GM21528 (cell line): Measurements from ENCODE around the gene UNC5CL.

Experiments
- ATAC-seq: cut with Tn5 transposase; IDR thresholded peaks from one replicate; pipeline ENCODE4 v1.9.1; 2021; ENCODE audit warnings: mild to moderate bottlenecking, moderate library complexity; ENCODE audit not compliant: unreplicated experiment, low FRiP score

UNC5CL gene

DNA sequence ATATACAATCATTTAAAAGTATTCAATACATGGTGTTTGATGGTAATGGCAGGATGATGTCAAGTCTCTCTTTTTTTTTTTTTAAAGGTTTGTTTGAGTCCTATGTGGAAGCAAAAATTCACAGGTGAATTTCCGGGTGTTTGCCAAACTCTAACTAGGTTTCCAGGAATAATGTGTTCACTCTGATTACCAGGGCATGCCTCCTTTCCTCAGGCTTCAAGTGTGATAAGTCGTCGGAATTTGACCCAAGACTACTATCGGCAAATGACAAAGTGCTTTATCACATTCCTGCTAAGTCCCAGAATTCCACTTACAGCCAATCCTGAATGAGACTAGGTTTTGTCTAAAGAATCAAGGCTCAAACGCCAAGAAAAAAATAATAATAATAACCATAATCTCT lies 25.8 kb upstream of the UNC5CL start:
- no peak for ATAC-seq

DNA sequence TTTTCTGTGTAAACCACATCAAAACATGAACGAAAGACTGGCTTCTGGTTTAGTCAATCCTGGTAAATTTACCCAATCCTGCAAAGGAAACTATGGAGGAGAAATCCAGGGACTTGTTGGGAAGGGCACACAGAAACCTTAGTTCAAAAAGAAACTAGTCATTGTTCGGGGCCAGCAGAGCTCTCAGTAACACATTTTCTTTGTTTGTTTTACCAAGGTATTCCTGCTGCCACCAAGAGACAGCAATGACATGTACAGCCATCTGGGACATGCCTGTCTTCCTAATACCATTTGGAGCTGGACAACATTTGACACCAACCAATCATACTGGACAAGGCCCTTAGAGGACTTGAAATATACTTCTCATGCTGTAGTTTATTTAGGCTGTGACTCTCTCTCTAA lies 24.9 kb upstream of the UNC5CL start:
- ATAC-seq = no peak

DNA sequence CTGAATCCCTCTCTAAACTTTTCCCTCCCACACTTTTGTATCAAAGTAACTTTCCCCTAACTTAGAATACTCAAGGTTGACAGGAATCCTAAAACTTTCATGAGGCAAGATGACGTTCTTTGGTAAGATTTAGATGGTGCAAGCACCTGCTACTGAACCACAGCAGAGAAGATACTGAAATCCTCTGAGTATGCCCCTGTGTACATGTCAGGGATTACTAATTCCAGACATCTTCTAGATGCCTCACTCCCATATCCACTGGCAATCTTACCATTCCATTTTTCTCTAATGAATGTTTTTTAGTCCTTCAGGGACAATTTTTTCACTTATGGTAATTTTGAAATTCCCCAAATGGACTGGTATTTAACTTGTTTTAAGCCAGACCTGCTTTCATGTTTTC lies 23.0 kb upstream of the UNC5CL start:
- no peak for ATAC-seq

DNA sequence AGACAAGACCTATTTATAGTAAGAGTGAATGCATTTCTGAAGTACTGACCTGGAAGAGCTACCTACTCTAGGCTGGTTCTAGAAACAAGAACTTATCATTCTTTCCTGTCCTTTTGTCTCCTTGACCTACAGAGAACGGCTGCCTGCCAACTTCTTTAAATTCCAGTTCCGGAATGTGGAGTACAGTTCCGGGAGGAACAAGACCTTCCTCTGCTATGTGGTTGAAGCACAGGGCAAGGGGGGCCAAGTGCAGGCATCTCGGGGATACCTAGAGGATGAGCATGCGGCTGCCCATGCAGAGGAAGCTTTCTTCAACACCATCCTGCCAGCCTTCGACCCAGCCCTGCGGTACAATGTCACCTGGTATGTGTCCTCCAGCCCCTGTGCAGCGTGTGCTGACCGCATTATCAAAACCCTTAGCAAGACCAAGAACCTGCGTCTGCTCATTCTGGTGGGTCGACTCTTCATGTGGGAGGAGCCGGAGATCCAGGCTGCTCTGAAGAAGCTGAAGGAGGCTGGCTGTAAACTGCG lies 22.2 kb upstream of the UNC5CL start:
- ATAC-seq = no peak

DNA sequence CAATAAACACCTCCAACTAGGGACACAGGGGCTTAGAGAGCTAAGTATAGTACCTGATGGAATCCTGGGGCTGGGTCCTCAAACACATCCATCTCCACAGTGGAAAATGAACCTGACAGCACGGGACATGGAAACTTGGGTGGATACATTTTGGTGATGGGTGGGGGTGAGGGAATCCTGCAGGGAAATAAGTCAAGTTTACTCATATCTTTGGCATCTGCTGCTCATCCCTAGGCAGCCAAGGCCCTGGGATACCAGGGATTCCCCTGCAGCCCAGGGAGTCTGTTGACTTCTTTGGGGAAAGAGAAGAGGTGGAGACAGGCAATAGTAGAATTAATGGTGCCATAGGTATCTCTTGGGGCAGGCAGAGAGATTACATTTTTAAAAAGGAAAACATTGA lies 20.5 kb upstream of the UNC5CL start:
- no peak for ATAC-seq

DNA sequence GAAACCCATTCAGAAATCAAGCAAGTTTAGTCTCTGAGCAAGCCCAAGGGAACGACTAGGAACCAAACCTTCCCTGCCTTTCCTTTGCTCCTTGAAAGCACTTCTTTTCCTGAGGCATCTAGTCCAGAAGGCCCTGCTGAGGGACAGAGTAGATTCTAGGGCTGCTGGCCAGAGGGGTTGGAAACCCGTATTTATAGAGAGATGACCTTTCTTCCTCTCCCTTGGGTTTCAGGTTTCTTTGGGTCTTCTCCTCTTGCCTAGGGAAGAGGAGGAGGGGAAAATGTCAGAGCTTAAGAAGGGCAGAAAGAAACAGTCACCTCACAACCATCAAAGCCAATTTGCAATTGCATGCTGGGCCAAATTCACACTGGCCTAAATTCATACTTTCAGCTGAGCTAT lies 19.8 kb upstream of the UNC5CL start:
- ATAC-seq = no peak

DNA sequence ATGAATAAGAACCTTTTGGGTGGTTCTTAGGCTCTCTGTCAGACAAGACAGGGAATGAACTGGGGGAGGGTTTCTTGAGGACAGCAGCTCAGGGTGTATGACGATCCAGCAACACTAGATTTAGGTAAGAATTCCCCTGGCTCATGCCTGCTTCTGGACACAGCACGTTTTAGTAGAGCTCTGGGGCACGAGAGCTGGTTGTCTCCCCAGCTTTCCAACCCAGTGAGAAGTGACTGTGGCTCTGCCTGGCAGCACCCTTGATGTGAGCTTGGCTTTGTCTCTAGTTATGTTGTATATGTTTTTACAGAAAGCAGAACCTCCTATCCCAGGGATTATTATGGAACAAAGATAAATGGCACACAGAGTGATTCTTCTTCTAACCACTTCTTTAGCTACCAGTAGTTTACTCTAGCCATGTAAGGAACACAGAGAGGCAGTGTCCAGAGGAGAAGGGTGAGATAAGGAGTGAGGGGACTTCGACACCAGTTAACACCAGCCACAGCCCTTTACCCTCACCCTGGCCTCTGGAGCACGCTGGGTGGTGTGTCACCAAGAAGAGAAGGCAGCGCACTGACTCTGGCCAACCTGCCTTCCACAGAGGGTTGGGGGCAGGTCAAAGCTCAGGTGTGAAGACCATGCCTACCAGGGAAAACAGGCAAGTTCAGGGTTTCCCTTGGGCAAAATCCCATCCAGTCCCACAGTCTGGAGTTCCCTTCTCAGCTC lies 17.9 kb upstream of the UNC5CL start:
- ATAC-seq = no peak

DNA sequence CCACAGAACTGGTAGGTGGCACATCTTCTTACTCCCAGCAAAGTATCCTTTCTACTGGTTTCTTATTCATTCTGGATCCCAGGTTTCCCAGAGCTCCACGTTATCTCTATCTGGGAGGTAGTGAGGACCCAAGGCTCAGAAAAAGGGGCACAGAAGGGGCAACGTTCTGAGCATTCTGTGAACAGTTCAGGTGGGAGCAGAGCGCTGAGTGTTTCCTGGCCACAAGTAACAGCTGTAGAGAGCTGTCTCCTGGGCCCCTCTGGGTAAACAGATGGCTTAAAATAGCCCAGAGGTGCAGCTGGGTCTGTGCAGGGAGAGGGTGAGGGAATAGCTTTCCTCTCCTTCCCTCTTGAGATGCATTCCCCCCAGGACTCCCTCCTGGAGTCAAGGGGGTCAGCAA lies 16.1 kb upstream of the UNC5CL start:
- ATAC-seq = no peak

DNA sequence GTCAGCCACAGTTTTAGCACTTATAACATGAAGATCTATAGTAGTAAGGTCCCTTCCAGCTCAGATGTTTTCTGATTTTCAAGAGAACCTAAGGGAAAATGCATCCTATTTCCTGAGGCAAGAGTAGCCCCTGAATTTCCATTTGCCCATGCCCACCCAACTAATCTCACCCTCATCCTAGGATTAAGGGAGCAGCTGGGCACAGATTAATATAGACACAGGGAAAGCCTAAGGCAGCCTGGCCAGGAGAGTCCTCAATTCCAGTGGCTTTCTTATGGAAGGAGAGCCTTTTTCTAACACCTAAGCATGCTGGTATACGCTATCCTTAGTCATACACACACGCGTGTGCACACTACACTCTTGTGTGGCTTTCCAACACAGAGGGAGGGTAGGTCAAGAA lies 15.5 kb upstream of the UNC5CL start:
- ATAC-seq = no peak

DNA sequence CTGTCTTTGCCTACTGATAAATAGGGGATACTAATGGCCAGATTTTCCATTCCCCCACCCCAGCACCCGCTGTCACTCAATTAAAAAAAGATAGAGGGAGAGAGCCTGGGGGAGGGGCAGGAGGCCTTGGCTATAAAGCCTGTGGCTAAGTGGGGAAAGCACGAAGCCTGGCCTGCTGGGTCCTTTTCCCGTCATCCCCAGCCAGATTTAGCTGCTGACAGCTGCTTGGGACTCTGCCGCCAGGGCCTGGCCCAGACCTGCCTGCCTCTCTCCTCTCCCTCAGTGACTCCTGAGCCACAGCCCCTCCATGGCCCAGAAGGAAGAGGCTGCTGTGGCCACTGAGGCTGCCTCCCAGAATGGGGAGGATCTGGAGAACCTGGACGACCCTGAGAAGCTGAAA lies 14.0 kb upstream of the UNC5CL start, which contains the start of gene APOBEC2:
Gene APOBEC2 (plus strand): TSS at position 162 of the 400 bp plus-strand sequence. CDS start 146 bp downstream, at position 308.
- no peak for ATAC-seq

DNA sequence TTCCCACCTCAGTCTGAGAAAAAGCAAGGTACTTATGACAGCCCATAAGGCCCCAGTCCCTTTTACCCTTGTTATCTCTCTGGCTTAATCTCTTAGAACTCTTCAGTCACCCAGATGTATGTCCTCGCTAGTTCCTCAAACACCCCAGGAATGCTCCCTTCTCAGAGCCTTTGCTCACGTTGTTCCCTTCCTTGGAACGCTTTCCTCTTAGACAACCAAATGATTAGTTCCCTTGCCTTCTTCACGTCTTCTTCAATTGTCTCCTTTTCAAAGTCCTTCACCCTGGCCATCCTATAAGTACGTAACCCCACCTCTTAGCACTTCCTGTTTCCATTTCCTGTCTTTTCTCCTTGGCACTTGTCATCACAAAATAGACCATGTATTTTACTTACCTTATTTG lies 12.9 kb upstream of the UNC5CL start:
- ATAC-seq = no peak

DNA sequence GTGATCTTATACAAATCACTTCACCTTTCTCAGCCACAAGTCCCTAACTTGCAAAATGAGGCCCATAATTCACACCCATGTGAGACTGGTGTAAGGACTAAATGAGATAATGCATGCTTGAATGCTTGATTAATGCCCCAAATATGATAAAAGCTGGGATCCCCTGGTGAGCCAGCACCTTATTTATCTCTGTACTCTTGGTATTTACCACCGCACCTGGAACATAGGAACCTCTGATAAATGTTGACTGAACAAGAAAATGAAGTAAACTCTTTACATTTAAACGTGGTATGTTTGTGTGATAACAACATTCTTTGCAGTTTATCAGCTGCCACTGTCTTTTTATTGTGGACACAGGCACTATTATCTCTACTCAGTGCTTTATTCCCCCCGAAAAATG lies 11.5 kb upstream of the UNC5CL start:
- no peak for ATAC-seq

DNA sequence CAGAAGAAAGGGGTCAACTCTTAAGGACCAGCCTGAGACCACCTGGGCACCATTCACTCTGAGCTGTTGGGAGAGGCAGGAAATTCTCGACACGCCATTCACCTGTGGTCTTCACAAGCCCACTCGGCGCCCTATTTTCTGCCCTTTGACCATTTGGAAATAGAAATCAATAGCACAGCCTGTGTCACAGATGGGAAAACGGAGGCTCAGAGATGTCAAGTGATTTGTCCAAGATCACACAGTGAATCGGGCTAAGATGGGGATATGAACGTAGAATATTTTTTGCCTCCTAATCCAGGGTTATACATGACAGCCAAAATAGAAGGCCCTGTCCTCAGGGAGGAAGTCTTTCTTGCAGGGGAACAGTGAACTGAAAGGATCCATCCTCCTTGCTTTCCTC lies 10.9 kb upstream of the UNC5CL start:
- no peak for ATAC-seq

DNA sequence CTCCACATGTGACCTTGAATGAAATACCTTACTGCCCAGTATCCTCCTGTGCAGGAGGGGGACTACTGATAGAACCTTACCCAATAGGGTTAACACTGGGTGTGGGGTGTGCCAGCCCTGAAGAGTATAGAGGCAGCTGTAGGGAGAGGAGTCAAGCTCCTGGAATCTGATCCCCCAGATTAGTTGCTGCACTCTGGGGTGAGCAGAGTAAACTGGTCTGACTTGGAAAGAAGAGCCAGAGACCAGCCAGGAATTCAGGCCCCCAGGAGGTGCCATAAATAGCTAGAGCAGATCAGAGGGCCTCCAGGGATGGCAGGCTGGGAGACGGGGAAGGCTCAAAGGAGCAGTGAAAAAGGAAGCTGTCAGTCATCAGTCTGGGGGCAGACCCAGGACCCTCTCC lies 10.5 kb upstream of the UNC5CL start:
- ATAC-seq = no peak

DNA sequence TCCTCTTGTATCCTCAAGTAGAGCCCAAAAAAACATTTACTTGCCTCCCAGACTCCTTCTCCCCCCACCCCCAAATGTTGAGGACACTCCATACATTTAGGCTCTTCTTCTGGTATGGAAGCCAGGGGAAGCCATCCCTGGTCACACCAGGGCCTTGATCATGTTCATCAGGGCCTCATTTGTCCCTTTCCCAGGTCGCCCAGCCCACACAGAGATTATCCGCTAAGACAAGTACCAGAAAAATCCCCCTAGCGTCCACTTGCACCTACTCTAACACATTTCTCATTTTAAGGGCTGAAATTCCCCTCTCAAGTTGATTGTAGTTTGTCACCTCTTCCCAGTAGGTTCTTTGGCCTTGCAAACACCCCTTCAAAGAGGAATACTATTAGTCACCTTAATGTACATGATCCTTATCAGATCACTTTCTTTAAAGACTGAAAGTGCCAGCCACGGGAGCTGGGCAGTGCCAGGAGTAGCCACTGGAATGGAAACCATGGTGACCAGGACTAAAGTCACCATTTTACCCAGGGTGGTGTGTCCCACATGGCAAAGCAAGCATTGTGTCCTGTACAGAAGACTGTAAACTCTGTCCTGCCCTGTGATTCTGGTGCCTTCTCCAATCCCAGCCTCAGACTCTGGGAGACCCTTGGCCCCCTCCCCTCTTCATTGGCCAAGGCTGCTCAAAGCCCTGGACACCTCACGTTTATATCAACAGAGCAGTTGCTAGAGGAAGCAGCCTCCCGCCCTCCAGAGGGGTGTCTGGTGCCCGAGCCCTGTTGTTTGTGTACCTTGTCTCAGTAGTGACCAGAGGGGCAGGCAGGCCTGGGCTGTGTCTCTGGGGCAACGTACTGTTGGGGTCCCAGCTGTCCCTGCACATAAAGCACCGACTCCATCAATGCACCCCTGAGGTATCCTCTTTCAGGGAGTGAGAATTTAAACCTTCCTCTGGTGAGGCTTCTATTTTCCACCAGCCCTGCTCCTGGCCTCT lies 9.0 kb upstream of the UNC5CL start:
- no peak for ATAC-seq

DNA sequence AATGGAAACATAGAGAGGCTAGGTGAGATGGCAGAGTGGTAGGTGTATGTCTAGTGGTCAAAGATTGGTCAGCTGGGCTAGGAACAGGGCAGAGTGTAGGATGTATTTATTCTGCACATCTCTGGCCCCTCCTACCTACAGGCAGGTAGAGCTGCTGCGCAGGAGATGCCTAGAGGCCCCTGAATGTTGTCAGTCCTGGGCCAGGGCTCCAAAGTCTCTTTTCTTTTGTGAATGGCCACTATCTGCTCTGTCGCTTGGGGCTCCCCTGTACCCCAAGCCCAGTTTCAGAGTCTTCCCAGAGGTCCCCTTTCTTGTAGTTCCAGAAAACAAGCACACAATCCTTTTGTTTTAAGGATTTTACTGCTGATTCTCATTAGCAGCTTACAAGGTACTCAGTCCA lies 8.3 kb upstream of the UNC5CL start:
- ATAC-seq = no peak

DNA sequence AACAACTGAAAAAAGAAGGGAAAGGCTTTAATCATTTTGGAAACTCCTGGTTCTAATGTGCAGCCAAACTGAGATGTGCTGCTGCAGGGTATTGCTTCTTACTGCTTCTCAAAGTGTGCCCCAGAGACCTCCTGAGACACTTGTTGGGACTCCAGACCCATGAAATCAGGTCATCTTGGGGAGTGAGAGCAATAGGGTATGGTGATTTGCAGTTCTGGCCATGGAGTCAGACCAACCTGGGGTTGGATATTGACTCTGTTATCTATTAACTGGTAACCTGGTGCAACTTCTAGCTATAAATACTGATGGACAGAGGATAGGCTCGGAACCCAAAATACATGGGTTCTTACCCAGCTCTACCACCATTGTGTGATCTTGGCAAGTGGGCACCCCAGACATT lies 7.1 kb upstream of the UNC5CL start:
- no peak for ATAC-seq

DNA sequence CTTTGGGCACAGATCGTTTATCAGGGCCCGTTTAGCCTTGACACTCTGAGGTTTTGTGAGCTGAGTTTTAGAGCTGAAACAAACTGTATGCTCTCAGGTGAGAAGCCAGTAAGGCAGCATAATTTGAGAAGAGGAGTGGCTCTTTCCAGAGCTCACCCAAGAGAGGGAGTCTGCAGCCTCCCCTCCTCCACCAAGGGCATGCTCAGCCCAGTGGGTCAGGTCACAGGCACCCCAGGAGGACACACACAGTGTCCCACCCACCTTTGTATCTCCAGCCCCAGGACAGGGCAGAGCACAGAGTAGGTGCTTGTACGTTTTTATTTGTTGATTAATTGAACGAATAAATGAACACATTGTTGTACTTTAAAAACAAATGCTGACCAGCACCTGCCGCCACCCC lies 6.6 kb upstream of the UNC5CL start:
- no peak for ATAC-seq

DNA sequence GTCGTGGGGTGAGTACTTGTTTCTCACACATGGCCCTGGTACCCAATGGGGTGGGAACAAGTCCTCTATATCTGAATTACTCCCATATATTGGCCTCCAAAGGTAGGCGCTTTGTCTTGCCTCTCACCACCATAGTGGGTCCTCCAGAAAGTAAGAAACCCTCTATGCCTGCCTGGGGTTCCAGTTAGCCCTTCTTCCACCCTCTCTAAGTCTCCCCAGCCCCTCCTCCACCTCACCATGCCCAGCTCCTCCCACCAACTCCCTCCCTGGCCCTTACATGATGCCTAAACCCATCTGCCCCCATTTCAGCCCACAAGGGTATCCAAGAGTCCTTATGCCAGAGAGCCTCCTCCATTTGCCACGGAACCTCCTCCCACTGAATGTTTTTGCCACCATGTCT lies 4.1 kb upstream of the UNC5CL start:
- ATAC-seq = no peak

DNA sequence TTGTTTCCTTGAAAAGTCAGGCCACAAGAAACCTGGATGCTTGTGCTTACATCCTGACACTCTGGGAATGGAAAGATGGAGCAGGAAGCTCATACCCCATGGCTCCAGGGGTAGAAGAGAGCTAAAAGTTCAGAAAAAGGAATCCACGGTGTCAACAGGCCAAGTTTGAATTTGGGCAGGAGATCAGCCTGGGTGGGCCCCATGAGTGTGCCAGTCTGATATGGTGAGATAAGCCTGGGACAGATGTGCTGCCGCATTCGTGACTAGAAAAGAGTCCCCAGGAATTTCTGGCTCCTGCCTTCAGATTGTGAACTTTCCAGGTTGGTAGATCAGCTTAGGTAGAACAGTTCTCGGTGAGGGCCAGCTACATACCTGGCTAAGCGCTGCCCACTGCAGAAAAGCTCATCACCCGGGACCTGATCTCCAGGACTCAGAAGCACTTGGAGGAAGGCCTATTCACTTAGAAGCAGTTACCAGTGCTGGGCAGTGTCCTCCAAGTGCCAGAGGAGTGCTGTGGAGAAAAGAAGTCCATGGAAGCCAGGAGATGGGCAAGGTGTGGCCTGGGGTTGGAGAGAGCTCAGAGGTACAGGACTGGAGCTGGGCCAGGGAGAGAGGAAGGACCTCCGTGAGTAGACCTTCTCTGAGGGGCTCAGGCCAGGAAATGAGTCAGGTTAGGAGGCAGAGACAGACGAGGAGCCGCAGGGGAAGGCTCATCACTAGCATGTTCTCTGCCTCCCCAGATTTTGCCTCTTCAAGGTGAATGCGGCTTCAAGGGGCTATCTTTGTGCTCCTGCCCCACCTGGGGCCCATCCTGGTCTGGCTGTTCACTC lies 3.4 kb upstream of the UNC5CL start, which contains the start of gene TSPO2:
Gene TSPO2 (plus strand): TSS at position 242 of the 830 bp plus-strand sequence. CDS start 519 bp downstream, at position 761.
- no peak for ATAC-seq
